Measurements from ENCODE around the gene NME7. TPM values are rescaled to one million over a fixed set of nuclear protein-coding genes. Genes with fewer than 3 reads are reported as not detected.

The NME7 gene
- total RNA-seq, 1 experiment from 2014 or later = 36.5 TPM

DNA sequence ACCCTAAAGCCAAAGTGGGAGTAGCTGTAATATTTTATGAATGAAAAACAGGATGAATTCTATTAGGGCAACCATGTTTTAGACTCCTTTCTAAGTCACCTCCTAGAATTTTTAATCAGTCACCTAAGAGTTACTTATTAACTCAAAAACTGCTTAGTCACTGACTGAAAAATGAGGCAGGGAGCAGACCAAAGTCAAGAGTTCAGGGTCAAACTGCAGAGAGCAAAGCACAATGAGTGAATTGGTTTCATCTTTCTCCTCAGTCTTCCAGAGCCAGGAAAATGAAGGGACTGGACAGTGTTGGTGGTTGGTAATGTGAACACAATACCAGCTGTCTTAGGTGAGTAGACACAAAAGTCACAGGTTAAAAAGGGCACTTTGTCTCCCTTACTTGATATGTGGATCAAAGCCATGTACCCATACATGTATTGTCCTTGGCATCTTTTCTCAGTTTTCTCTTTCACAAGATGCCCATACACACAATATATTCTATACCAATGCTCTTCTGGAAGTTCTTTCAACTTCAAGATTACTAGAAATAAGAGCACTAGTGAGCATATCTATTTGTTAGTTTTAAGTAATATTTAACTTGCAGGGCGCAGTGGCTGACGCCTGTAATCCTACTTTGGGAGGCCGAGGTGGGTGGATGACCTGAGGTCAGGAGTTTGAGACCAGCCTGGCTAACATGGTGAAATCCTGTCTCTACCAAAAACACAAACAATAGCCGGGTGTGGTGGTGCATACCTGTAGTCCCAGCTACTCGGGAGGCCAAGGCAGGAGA, 218.9 kb downstream of the NME7 start:
- intact Hi-C loops (cut with micrococcal nuclease) = no loop called here
- Mint-ChIP-seq H3K27ac (ENCODE audit: low read depth, unreplicated experiment) (no peak overlapping the region), H3K4me3 (ENCODE audit: unreplicated experiment) (no peak overlapping the region), H3K27me3 (ENCODE audit: insufficient read depth, unreplicated experiment) (no peaks in the 10 kb centered on the region), H3K9me3 (ENCODE audit: unreplicated experiment) (no peaks in the 10 kb centered on the region), H3K4me1 (ENCODE audit: insufficient read depth, unreplicated experiment) (no peaks in the 10 kb centered on the region), H3K36me3 (ENCODE audit: insufficient read depth, unreplicated experiment) (no peaks in the 10 kb centered on the region)
- no TSS peak for BruUV-seq (replicated peaks)
- POLR2A ChIA-PET = interaction anchor here (0.8 kb wide), 1 partner anchor 9 kb away, joined by 3 read pairs; no protein-coding TSS in a partner anchor
- CTCF ChIA-PET = interaction anchor here (1.0 to 1.6 kb wide), 2 partner anchors 11 to 18 kb away, joined by 3 to 4 read pairs; no protein-coding TSS in a partner anchor
- TF ChIP-seq, protein P1, sequence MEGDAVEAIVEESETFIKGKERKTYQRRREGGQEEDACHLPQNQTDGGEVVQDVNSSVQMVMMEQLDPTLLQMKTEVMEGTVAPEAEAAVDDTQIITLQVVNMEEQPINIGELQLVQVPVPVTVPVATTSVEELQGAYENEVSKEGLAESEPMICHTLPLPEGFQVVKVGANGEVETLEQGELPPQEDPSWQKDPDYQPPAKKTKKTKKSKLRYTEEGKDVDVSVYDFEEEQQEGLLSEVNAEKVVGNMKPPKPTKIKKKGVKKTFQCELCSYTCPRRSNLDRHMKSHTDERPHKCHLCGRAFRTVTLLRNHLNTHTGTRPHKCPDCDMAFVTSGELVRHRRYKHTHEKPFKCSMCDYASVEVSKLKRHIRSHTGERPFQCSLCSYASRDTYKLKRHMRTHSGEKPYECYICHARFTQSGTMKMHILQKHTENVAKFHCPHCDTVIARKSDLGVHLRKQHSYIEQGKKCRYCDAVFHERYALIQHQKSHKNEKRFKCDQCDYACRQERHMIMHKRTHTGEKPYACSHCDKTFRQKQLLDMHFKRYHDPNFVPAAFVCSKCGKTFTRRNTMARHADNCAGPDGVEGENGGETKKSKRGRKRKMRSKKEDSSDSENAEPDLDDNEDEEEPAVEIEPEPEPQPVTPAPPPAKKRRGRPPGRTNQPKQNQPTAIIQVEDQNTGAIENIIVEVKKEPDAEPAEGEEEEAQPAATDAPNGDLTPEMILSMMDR (IDR thresholded peaks at IDR 0.05; ENCODE audit: unreplicated experiment) = no peak
- no peak for DNase-seq (ENCODE audit: unreplicated experiment)

DNA sequence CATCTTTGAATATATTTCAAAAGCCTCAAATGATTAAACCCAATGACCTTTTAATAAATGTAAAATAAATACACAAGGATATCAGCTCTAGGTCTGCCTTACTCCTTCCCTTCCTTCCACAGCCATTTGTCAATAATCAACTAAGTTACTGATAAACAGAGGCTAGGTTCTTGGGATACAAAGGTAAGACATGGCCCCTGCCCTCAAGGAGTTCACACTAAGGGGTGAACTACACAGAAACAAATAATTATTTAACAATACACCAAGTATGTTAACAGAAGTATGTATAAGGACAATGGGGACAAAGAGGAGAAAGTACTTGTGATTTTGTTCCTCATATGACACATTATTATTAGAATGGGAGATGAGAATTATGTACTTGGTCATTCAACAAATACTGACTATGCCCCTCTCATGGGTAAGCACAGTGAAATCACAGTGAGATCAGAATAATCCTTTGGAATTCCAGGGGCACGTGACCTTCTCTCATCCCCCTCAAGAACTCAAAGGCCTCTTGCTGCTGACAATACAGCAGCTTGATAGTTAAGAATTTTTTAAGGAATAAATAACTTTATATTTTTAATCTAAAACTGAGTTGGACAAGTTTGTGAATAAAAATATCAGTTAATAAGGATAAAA, 220.9 kb downstream of the NME7 start:
- Mint-ChIP-seq H3K27me3 (ENCODE audit: insufficient read depth, unreplicated experiment) (no peaks in the 10 kb centered on the region), H3K36me3 (ENCODE audit: insufficient read depth, unreplicated experiment) (no peaks in the 10 kb centered on the region), H3K4me3 (ENCODE audit: unreplicated experiment) (no peak overlapping the region), H3K4me1 (ENCODE audit: insufficient read depth, unreplicated experiment) (no peaks in the 10 kb centered on the region), H3K27ac (ENCODE audit: low read depth, unreplicated experiment) (no peak overlapping the region), H3K9me3 (ENCODE audit: unreplicated experiment) (no peaks in the 10 kb centered on the region)
- TF ChIP-seq, protein P1 (IDR thresholded peaks at IDR 0.05; ENCODE audit: unreplicated experiment) = no peak
- BruUV-seq (replicated peaks) = no TSS peak
- intact Hi-C loops (cut with micrococcal nuclease) = no loop called here
- DNase-seq (ENCODE audit: unreplicated experiment) = no peak
- POLR2A ChIA-PET = no interaction called here
- CTCF ChIA-PET = interaction anchor here (0.6 to 1.6 kb wide), 4 partner anchors 9 to 945 kb away, joined by 3 to 4 read pairs (median 3); no protein-coding TSS in a partner anchor

DNA sequence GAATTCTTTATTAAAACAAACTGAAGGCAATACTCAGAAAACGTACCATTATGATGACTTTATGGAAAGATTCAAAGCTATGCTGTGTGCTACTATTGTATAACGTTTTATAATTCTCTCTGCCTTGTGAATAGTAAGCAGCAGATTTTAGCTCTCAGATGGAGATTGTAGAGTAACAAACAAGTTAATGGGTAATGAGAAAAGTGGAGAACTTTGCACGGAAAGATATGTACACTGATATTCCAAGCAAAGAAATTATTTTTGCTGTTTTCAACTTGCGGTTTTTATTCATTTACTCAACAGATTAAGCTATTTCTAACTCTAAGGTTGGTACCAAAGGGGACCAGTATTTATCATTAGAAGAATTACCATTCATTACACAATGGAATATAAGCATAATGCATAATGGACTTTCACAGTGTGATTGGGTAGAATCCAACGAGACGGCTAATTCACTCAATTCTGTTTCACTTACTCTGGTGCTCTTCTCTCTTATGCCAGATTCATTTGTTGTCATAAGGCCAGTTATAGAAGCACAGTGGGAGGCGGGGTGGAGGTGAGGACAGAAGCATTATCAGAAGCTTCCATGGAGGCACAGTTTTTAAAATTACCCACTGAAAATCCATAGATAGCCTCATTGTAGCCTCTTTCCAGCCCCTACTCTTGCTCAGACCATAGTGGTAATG, 222.5 kb downstream of the NME7 start:
- CTCF ChIA-PET = interaction anchor here (1.0 to 1.2 kb wide), 2 partner anchors 11 to 542 kb away, joined by 3 to 4 read pairs; no protein-coding TSS in a partner anchor
- Mint-ChIP-seq H3K4me1 (ENCODE audit: insufficient read depth, unreplicated experiment) (no peaks in the 10 kb centered on the region), H3K36me3 (ENCODE audit: insufficient read depth, unreplicated experiment) (no peaks in the 10 kb centered on the region), H3K9me3 (ENCODE audit: unreplicated experiment) (no peaks in the 10 kb centered on the region), H3K27me3 (ENCODE audit: insufficient read depth, unreplicated experiment) (no peaks in the 10 kb centered on the region), H3K27ac (ENCODE audit: low read depth, unreplicated experiment) (no peak overlapping the region), H3K4me3 (ENCODE audit: unreplicated experiment) (no peak overlapping the region)
- intact Hi-C loops (cut with micrococcal nuclease) = no loop called here
- DNase-seq (ENCODE audit: unreplicated experiment) = no peak
- TF ChIP-seq, protein P1 (IDR thresholded peaks at IDR 0.05; ENCODE audit: unreplicated experiment) = no peak
- POLR2A ChIA-PET = no interaction called here
- no TSS peak for BruUV-seq (replicated peaks)

DNA sequence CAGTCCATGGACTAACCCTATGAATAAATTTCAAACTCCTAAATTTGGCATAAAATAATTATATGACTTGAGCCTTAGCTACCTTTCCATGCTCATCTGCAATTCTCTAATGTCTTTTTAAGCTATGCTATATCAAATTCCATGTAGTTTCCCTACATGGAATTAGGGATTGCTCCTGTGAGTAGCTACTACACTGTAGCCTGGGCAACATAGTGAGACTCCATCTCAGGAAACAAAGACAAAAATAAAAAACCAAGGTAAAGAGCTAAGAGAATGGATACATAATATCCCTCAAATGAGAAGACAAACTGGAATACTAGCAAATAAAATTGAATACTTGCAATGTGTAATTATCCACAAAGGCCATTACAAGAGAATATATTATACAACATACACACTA, 223.6 kb downstream of the NME7 start:
- Mint-ChIP-seq H3K36me3 (ENCODE audit: insufficient read depth, unreplicated experiment) (no peaks in the 10 kb centered on the region), H3K27ac (ENCODE audit: low read depth, unreplicated experiment) (no peak overlapping the region), H3K4me3 (ENCODE audit: unreplicated experiment) (no peak overlapping the region), H3K4me1 (ENCODE audit: insufficient read depth, unreplicated experiment) (peaks cover 1% of the 10 kb centered on the region), H3K9me3 (ENCODE audit: unreplicated experiment) (no peaks in the 10 kb centered on the region), H3K27me3 (ENCODE audit: insufficient read depth, unreplicated experiment) (no peaks in the 10 kb centered on the region)
- intact Hi-C loops (cut with micrococcal nuclease) = no loop called here
- ChIA-PET POLR2A (interaction anchor here (0.5 to 0.7 kb wide), 3 partner anchors 119 to 497 kb away, joined by 3 to 4 read pairs (median 3); no protein-coding TSS in a partner anchor), CTCF (interaction anchor here (0.6 to 1.7 kb wide), 4 partner anchors 10 to 801 kb away, joined by 3 to 6 read pairs (median 6); no protein-coding TSS in a partner anchor)
- TF ChIP-seq, protein P1 (IDR thresholded peaks at IDR 0.05; ENCODE audit: unreplicated experiment) = no peak
- no TSS peak for BruUV-seq (replicated peaks)
- no peak for DNase-seq (ENCODE audit: unreplicated experiment)

Data from MCF 10A (cell line).